Hepatocyte (in vitro differentiated cells): ENCODE results near the gene CEP120. TPM values are rescaled to one million over a fixed set of nuclear protein-coding genes. Genes with fewer than 3 reads are reported as not detected.

Experiments
- DNase-seq: peaks from one replicate; pipeline ENCODE4 v3.0.0-alpha.2; 2016; ENCODE audit warnings: low spot score
- H2AFZ ChIP-seq: fragments of 200-600 bp; sonication (generic); 2 replicates; pipeline ENCODE4 v1.6.0; 2016; ENCODE audit warnings: antibody characterized with exemption, mild to moderate bottlenecking
- H3K27ac ChIP-seq: fragments of 200-600 bp; sonication (generic); 2 replicates; pipeline ENCODE4 v1.5.1; 2016; ENCODE audit warnings: mild to moderate bottlenecking
- H3K27me3 ChIP-seq: fragments of 200-600 bp; sonication (generic); 2 replicates; pipeline ENCODE4 v1.6.1; 2016
- H3K36me3 ChIP-seq: fragments of 200-600 bp; sonication (generic); replicated peaks from 2 replicates; pipeline ENCODE4 v1.5.1; 2016; ENCODE audit warnings: low read depth; ENCODE audit not compliant: insufficient read depth
- H3K4me1 ChIP-seq: fragments of 200-600 bp; sonication (generic); 2 replicates; pipeline ENCODE4 v1.5.1; 2016; ENCODE audit warnings: mild to moderate bottlenecking, moderate library complexity; ENCODE audit not compliant: insufficient read depth
- H3K4me2 ChIP-seq: fragments of 200-600 bp; sonication (generic); 2 replicates; pipeline ENCODE4 v1.6.0; 2016
- H3K4me3 ChIP-seq: fragments of 200-600 bp; sonication (generic); 2 replicates; pipeline ENCODE4 v1.5.1; 2016; ENCODE audit warnings: mild to moderate bottlenecking
- H3K79me2 ChIP-seq: fragments of 200-600 bp; sonication (generic); 2 replicates; pipeline ENCODE4 v1.6.0; 2017; ENCODE audit warnings: mild to moderate bottlenecking
- H3K9me2 ChIP-seq: fragments of 200-600 bp; sonication (generic); replicated peaks from 2 replicates; pipeline ENCODE4 v1.6.0; 2017; ENCODE audit warnings: mild to moderate bottlenecking; ENCODE audit not compliant: insufficient read depth
- H3K9me3 ChIP-seq: fragments of 200-600 bp; sonication (generic); 2 replicates; pipeline ENCODE4 v1.5.1; 2016; ENCODE audit warnings: low read depth, mild to moderate bottlenecking
- H4K20me1 ChIP-seq: fragments of 200-600 bp; sonication (generic); 2 replicates; pipeline ENCODE4 v1.6.0; 2016; ENCODE audit warnings: mild to moderate bottlenecking; ENCODE audit not compliant: insufficient read depth, poor library complexity, severe bottlenecking
- EZH2 ChIP-seq: fragments of 200-600 bp; sonication (generic); IDR thresholded peaks from 2 replicates; pipeline ENCODE4 v1.6.1; 2016; ENCODE audit warnings: antibody characterized with exemption, mild to moderate bottlenecking, borderline replicate concordance
- EZH2phosphoT487 ChIP-seq: fragments of 200-600 bp; sonication (generic); IDR thresholded peaks from one replicate; pipeline ENCODE4 v1.6.1; 2018; ENCODE audit warnings: antibody characterized with exemption, mild to moderate bottlenecking, low read depth, moderate library complexity; ENCODE audit not compliant: unreplicated experiment, severe bottlenecking
- WGBS: methylation state at CpG from one replicate; pipeline ENCODE4 v1.1.6; 2016; ENCODE audit warnings: low lambda C conversion rate; ENCODE audit errors: missing lambda C conversion rate; 5-methylcytosine and 5-hydroxymethylcytosine counted together
- polyA plus RNA-seq: library from polyadenylated mRNA; unstranded; fragments of >200 nt; fragmentation: Nextera tagmentation; extraction: Ambion mirVana; gene quantifications from 2 replicates; pipeline ENCODE4 v1.2.1, GENCODE V29; 2016
- total RNA-seq: library from RNA; depleted of rRNA; stranded (reverse); fragments of >200 nt; gene quantifications from 2 replicates; pipeline ENCODE4 v1.2.3, GENCODE V29; 2014
- TF ChIP-seq, protein P1 (sequence below): fragments of 200-600 bp; sonication (generic); IDR thresholded peaks from 2 replicates; pipeline ENCODE4 v1.5.1; 2016; ENCODE audit warnings: antibody characterized with exemption, mild to moderate bottlenecking; ENCODE audit not compliant: poor library complexity

CEP120 gene
- total and polyA plus RNA-seq, 2 experiments from 2014 or later, result 5.7 to 17.5 TPM

GRCh38 chr5:123389794-123390193 lies 33.4 kb downstream of the CEP120 start:
- H3K36me3 ChIP-seq, result no peaks in the 10 kb centered on the region
- no peak overlapping the region for H2AFZ ChIP-seq
- H3K4me2 ChIP-seq, result no peak overlapping the region
- H3K9me3 ChIP-seq, result no peaks in the 10 kb centered on the region
- H3K9me2 ChIP-seq, result no peaks in the 10 kb centered on the region
- no peaks in the 10 kb centered on the region for H3K27me3 ChIP-seq
- H4K20me1 ChIP-seq, result no peaks in the 10 kb centered on the region
- no peak overlapping the region for H3K4me3 ChIP-seq
- no peaks in the 10 kb centered on the region for H3K4me1 ChIP-seq
- no peaks in the 10 kb centered on the region for H3K79me2 ChIP-seq
- no peak for DNase-seq
- H3K27ac ChIP-seq, result no peak overlapping the region
- TF ChIP-seq EZH2 (no peak), EZH2phosphoT487 (no peak)
- TF ChIP-seq, protein P1, sequence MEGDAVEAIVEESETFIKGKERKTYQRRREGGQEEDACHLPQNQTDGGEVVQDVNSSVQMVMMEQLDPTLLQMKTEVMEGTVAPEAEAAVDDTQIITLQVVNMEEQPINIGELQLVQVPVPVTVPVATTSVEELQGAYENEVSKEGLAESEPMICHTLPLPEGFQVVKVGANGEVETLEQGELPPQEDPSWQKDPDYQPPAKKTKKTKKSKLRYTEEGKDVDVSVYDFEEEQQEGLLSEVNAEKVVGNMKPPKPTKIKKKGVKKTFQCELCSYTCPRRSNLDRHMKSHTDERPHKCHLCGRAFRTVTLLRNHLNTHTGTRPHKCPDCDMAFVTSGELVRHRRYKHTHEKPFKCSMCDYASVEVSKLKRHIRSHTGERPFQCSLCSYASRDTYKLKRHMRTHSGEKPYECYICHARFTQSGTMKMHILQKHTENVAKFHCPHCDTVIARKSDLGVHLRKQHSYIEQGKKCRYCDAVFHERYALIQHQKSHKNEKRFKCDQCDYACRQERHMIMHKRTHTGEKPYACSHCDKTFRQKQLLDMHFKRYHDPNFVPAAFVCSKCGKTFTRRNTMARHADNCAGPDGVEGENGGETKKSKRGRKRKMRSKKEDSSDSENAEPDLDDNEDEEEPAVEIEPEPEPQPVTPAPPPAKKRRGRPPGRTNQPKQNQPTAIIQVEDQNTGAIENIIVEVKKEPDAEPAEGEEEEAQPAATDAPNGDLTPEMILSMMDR, result no peak

DNA sequence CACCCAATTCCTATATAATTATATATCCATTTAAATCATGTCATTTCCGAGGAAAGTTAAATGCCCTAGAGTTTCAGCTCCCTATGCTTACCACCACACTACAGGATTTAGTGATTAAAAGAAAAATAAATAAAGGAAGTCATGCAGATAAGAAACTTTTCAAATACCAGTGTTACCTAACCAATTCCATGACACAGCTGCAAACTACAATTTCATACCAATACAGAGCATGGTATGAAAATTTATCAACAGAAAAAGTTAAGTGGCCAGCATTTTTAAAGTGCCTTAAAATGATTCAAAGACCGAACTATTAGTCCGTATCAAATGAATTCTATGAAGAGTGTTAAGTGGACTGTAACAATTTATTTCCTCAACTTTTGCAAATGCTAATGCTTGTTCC lies 35.9 kb downstream of the CEP120 start:
- Histone ChIP-seq H3K9me3 (no peaks in the 10 kb centered on the region), H3K9me2 (no peaks in the 10 kb centered on the region), H3K4me1 (no peaks in the 10 kb centered on the region), H3K4me2 (no peak overlapping the region), H3K27ac (no peak overlapping the region), H3K36me3 (no peaks in the 10 kb centered on the region), H3K4me3 (no peak overlapping the region), H3K27me3 (no peaks in the 10 kb centered on the region), H2AFZ (no peak overlapping the region), H3K79me2 (no peaks in the 10 kb centered on the region), H4K20me1 (no peaks in the 10 kb centered on the region)
- TF ChIP-seq, protein P1, result no peak
- DNase-seq, result no peak
- WGBS, result 82% methylated on average over 3 of the region's 3 CpGs

DNA sequence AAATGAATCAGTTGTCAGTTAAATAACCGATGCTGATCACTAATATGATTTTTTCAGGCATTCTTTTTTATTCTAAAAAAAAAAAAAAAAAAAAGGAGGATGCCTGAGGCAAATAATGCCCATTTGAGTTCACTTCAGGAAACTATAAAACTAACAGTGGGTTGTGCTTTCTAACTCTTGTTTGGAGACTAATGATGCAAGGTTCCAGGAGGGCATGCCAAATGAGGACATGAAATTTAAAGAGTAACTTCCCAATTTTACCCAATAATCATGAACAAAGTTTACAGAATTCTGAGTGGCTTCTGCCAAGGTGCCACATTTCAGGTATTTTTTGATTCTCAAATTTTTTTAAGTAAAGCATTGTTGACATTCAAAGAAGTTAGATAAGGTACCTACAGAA lies 41.0 kb downstream of the CEP120 start:
- H3K36me3 ChIP-seq, result no peaks in the 10 kb centered on the region
- no peaks in the 10 kb centered on the region for H3K79me2 ChIP-seq
- no peaks in the 10 kb centered on the region for H3K4me1 ChIP-seq
- no peak overlapping the region for H2AFZ ChIP-seq
- no peaks in the 10 kb centered on the region for H4K20me1 ChIP-seq
- no peak for DNase-seq
- TF ChIP-seq, protein P1, result no peak
- TF ChIP-seq EZH2phosphoT487 (no peak), EZH2 (no peak)
- 100% methylated on average over 1 of the region's 1 CpG for WGBS
- no peaks in the 10 kb centered on the region for H3K9me2 ChIP-seq
- no peaks in the 10 kb centered on the region for H3K27me3 ChIP-seq
- no peak overlapping the region for H3K4me2 ChIP-seq
- H3K4me3 ChIP-seq, result no peak overlapping the region
- H3K9me3 ChIP-seq, result no peaks in the 10 kb centered on the region
- H3K27ac ChIP-seq, result no peak overlapping the region

DNA sequence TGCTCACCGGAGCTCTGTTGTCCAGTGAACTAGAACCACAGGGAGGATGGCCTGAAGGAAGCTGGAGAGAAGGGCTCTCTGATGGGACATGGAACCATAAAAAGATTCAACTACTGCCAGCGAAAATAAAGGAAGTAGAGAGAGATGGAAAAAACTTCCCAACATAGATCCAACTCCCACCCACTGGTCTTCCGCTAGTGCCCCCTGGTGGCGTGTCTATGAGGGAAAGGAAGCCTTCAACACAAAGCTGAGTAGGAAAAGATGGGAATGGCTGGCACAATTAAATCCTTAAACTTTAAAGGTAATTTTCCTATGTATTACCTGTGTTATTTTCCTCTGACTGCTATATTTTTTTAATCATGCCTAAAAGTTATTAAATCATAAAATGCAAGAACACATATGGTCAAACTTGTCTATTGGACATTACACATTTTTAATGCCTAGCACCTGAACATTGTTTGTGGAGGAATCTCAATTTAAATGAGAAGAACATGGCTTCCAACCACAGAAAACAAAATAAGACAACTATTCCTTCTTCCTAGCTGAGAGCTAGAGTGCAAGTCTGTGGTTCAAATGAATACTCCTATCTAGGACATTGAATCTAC lies 51.5 kb downstream of the CEP120 start:
- no peak overlapping the region for H2AFZ ChIP-seq
- H3K4me1 ChIP-seq, result peaks cover 8% of the 10 kb centered on the region
- H3K4me2 ChIP-seq, result no peak overlapping the region
- no peaks in the 10 kb centered on the region for H3K9me3 ChIP-seq
- no peaks in the 10 kb centered on the region for H3K79me2 ChIP-seq
- no peaks in the 10 kb centered on the region for H3K27me3 ChIP-seq
- no peak overlapping the region for H3K27ac ChIP-seq
- TF ChIP-seq, protein P1, result peak; percentile 31
- TF ChIP-seq EZH2phosphoT487, result no peak
- WGBS, result 88% methylated on average over 4 of the region's 4 CpGs
- H3K4me3 ChIP-seq, result no peak overlapping the region
- H4K20me1 ChIP-seq, result no peaks in the 10 kb centered on the region
- peak; percentile 30 for DNase-seq
- H3K36me3 ChIP-seq, result no peaks in the 10 kb centered on the region
- no peaks in the 10 kb centered on the region for H3K9me2 ChIP-seq
